GM12891 (cell line): ENCODE results near the gene FLOT1.

ENCODE experiments used
- DNase-seq: peaks from one replicate; pipeline ENCODE4 v3.0.0; 2011; ENCODE audit warnings: low spot score; ENCODE audit not compliant: insufficient read length
- FAIRE-seq: peaks from 2 replicates; lab custom pipeline; 2011; peaks lifted over from hg19 to GRCh38; lab: Jason Lieb, UNC
- PAX5 ChIP-seq: IDR thresholded peaks from 2 replicates; pipeline ENCODE4 v1.6.1; 2011; ENCODE audit warnings: low read length, moderate library complexity, mild to moderate bottlenecking; ENCODE audit not compliant: insufficient read depth, severe bottlenecking
- POLR2A ChIP-seq: IDR thresholded peaks from 2 replicates; pipeline ENCODE4 v1.6.1; 2011; ENCODE audit warnings: low read depth, low read length, control low read depth
- POLR2AphosphoS5 ChIP-seq: IDR thresholded peaks from 2 replicates; pipeline ENCODE4 v1.6.1; 2011; ENCODE audit warnings: low read depth, low read length, control low read depth
- POU2F2 ChIP-seq: IDR thresholded peaks from 2 replicates; pipeline ENCODE4 v1.6.1; 2011; ENCODE audit warnings: low read depth, mild to moderate bottlenecking, control low read depth, low read length, moderate library complexity
- SPI1 ChIP-seq: IDR thresholded peaks from 2 replicates; pipeline ENCODE4 v1.6.1; 2011; ENCODE audit warnings: low read depth, low read length, control low read depth
- TAF1 ChIP-seq: IDR thresholded peaks from 2 replicates; pipeline ENCODE4 v1.6.1; 2011; ENCODE audit warnings: low read depth, low read length, control low read depth

The FLOT1 gene

DNA sequence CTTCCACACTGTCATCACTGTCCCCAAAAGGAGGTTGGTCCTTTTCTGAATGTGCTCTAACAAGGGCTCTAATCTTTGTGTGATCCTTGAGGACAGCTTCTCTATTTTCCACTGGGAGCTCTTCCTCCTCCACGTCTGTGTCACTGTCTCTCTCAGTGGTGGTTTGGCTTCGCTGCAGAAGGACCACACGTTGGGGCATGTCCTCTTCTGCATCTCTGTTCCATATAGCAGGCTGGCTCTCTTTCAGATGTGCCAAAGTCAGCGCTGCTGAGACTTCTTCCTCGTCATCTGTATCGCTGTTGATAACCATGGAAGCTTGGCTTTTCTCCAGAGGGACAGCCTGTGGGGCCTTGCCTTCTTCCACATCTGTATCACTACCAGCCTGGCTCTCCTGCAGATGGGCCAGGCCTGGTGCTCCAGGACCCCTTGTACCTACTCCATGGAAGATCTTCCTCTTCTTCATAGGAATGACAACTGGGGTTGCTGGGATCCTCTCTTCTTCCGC is 30.0 kb downstream of the FLOT1 start:
- no peak for DNase-seq
- TF ChIP-seq SPI1: no peak
- TF ChIP-seq TAF1: no peak
- no peak for TF ChIP-seq POLR2AphosphoS5
- TF ChIP-seq PAX5: no peak
- TF ChIP-seq POU2F2: no peak
- TF ChIP-seq POLR2A: no peak
- FAIRE-seq: no peak

DNA sequence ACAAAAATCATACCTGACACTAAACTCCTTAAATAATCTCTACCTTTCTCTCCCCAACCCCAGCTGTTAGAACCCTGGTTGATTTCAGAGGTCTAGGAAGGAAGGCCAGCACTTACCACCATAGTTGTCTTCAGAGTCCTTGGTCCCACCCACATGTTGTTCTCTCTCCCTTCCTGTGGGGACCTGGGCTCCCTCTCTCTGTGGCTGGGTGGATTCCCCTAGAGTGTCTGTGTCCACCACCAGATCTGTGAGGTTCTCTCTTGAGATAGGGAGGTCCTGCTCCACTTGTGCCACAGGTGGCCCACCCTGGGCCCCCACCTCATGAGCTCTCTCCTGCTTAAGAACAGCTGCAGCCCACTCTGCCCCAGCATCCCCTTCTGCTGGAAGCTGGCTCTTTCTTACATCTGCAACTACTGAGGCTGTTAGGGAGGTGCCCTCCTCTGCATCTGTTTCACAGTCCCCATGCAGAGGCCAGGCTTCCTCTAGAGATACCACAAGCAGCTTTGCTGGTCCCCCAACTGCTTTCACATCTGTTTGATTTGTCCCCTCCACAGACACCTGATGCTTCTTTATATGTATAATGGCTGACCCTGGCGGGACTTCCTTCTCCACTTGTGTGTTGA is 30.6 kb downstream of the FLOT1 start:
- TF ChIP-seq POU2F2: no peak
- TF ChIP-seq TAF1: no peak
- TF ChIP-seq POLR2AphosphoS5: peak; percentile 15; the same call in 1 of the 2 replicates
- FAIRE-seq: no peak
- DNase-seq: no peak

DNA sequence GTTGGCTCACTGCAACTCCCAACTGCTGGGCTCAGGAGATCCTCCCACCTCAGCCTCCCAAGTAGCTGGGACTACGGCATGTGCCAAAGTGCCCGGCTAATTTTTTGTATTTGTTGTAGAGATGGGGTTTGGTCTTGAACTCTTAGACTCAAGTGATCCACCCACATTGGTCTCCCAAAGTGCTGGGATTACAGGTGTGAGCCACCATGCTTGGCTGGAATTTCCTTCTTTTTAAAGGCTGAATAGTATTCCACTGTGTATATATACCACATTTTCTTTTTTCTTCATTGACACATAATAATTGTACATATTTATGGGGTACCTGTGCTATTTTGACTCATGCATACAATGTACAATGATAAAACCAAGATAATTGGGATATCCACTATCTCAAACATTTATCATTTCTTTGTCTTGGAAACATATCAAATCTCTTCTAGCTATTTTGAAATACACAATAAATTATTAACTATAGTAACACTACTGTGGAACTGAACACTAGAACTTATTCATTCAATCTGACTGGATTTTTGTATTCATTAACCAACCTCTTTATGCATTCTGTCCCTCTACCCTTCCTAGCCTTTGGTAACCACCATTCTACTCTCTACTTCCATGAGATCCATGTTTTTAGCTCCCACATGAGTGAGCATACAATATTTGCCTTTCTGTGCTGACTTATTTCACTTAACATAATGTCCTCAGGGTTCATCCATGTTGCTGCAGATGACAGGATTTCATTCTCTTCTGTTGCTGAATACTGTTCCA is 33.2 kb downstream of the FLOT1 start:
- FAIRE-seq: peak; percentile 57
- TF ChIP-seq POLR2AphosphoS5: no peak
- TF ChIP-seq SPI1: no peak
- TF ChIP-seq PAX5: no peak
- no peak for TF ChIP-seq POU2F2
- TF ChIP-seq POLR2A: no peak
- no peak for TF ChIP-seq TAF1

GRCh38 chr6:30707281-30707850 is 35.1 kb downstream of the FLOT1 start:
- no peak for TF ChIP-seq PAX5
- no peak for TF ChIP-seq POU2F2
- DNase-seq: no peak
- FAIRE-seq: no peak

More for the DNA sequence above, 33.2 kb downstream of the FLOT1 start:
- no peak for DNase-seq

DNA sequence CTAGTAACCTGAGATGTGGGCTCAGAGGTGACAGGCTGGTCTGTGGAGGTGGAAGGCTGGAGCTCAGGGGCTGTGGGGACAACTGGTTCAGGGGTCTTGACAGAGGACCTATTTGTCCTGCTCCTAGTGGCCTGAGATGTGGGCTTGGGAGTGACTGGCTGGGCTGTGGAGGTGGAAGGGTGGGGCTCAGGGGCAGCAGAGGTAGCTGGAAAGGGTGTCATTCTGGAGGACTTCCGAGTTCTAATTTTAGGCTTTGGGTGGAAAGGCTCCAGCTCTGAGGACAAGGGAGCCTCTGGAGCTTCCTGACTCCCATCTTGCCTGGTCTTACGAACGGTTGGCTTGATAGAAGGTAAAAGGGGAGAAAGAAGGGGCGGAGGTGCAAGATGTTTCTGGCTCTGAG is 36.9 kb downstream of the FLOT1 start:
- no peak for FAIRE-seq
- TF ChIP-seq TAF1 (no peak), POU2F2 (no peak), POLR2AphosphoS5 (no peak), SPI1 (no peak), PAX5 (no peak), POLR2A (no peak)
- DNase-seq: no peak

DNA sequence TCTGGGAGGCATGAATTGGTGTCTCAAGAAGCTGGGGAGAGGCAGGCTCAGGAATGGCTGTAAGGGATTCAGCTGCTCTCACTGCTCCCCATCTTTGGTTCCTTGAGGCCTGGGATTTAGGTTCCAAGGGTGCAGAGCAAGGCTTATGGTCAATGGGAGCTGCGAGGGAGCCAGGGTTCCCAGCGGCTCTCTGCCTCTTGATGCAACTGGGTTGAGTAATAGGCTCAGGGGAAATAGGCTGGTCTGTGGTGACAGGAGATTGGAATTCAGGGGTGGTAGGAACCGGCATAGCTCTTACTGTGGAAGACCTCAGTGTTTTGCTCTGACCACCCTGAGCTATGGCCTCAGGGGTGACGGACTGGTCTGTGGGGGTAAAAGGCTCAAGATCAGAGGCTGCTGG is 38.7 kb downstream of the FLOT1 start:
- FAIRE-seq (no peak), DNase-seq (no peak)
- TF ChIP-seq POLR2A: no peak
- TF ChIP-seq TAF1: no peak
- no peak for TF ChIP-seq SPI1
- TF ChIP-seq PAX5: no peak
- no peak for TF ChIP-seq POU2F2
- TF ChIP-seq POLR2AphosphoS5: no peak

GRCh38 chr6:30703011-30703410 is 39.5 kb downstream of the FLOT1 start:
- TF ChIP-seq TAF1: no peak
- TF ChIP-seq POLR2A: no peak
- no peak for TF ChIP-seq PAX5
- no peak for TF ChIP-seq POLR2AphosphoS5
- no peak for TF ChIP-seq SPI1
- no peak for TF ChIP-seq POU2F2
- DNase-seq (no peak), FAIRE-seq (no peak)

DNA sequence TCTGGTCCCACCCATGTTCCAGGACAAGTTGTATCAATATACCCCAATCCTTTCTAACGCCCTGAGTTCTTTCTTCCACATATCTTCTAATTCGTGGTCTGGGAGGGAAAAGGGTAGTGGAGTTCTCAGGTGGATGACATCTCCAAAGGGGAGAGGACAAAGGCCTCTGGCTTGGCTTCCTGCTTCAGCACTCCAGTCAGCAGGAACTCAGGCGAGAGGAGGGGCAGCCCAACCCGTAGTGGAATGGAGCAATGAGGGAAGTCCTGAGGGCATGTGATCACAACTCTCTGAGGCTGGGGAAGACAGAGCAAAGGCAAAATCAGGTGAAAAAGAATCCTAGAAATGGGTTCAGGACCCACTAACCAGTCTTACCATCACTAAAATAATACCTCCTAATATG is 42.1 kb downstream of the FLOT1 start:
- TF ChIP-seq POLR2A: no peak
- TF ChIP-seq POLR2AphosphoS5: no peak
- no peak for TF ChIP-seq POU2F2
- no peak for TF ChIP-seq PAX5
- no peak for TF ChIP-seq SPI1
- TF ChIP-seq TAF1: no peak
- FAIRE-seq: no peak
- DNase-seq: no peak

DNA sequence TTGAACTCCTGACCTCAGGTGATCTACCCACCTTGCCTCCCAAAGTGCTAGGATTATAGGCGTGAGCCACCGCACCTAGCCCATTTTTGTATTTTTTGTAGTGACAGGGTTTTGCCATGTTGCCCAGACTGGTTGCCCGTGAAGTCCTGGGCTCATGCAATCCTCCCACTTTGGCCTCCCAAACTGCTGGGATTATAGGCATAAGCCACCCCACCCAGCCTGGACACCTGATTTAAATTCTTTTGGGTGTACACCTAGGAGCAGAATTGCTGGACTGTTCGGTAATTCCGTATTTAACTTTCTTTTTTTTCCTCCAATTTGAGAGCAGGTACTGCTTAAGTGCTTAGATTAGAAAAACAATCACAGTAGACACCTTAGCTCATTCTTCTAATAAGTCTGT is 46.1 kb downstream of the FLOT1 start:
- FAIRE-seq (no peak), DNase-seq (no peak)
- TF ChIP-seq POLR2AphosphoS5 (no peak), POU2F2 (no peak), PAX5 (no peak), POLR2A (no peak), SPI1 (no peak), TAF1 (no peak)
